K562 (cell line): ENCODE results near the gene TTBK2. TPM values are rescaled to one million over a fixed set of nuclear protein-coding genes. Genes with fewer than 3 reads are reported as not detected.

Experiments used
- ATAC-seq: fragments of 200-7000 bp; cut with Tn5 transposase; 3 replicates; pipeline ENCODE4 v1.9.1; 2020; ENCODE audit warnings: moderate library complexity
- BruUV-seq: library from RNA; stranded (reverse); fragments of 400-500 nt; replicated peaks from 2 replicates; lab custom pipeline; 2021; lab: Mats Ljungman, UMichigan
- CTCF ChIA-PET: fragments of 300-600 bp; formaldehyde crosslinking; extraction: SDS; loops from one replicate; lab custom pipeline; 2021; ENCODE audit warnings: low intra/inter-chr PET ratio; lab: Yijun Ruan, JAX
- POLR2A ChIA-PET: fragments of 300-600, 350-650 bp; sonication (Branson Sonifier 250); formaldehyde crosslinking; extraction: SDS; loops from one replicate; lab custom pipeline; 2021; ENCODE audit warnings: antibody characterized with exemption, inconsistent platforms; lab: Yijun Ruan, JAX
- DNase-seq, 4 experiments: peaks; one replicate each; pipeline versions ENCODE4 v3.0.0 to v3.0.0-alpha.2; 2011 to 2018; ENCODE audit warnings: low spot score in 3 of 4, mixed read lengths in 3 of 4; ENCODE audit errors: extremely low read depth in 1 of 4
- FAIRE-seq: peaks from 2 replicates; lab custom pipeline; 2011; peaks lifted over from hg19 to GRCh38; lab: Jason Lieb, UNC
- H2AFZ ChIP-seq: 2 replicates; pipeline ENCODE4 v1.6.0; 2011; ENCODE audit warnings: low read depth, low read length, control low read depth, inconsistent platforms
- H3K27ac ChIP-seq: fragments of 200-600 bp; 3 replicates; pipeline ENCODE4 v1.8.0; 2011; ENCODE audit warnings: low read depth, mild to moderate bottlenecking, control low read depth, inconsistent platforms, low read length, moderate library complexity, mixed read lengths; ENCODE audit errors: extremely low read depth
- H3K27me3 ChIP-seq, 2 experiments: fragments of 300-600 bp in 1 of 2; 2 replicates in 1 of 2; 3 replicates in 1 of 2; pipeline versions ENCODE4 v1.6.0 to v1.8.0; 2011; ENCODE audit warnings: inconsistent platforms in 2 of 2, low read length in 2 of 2, mild to moderate bottlenecking in 1 of 2, mixed read lengths in 1 of 2, moderate library complexity in 1 of 2; ENCODE audit not compliant: control insufficient read depth in 2 of 2, insufficient read depth in 2 of 2
- H3K36me3 ChIP-seq: fragments of 300-600 bp; 3 replicates; pipeline ENCODE4 v1.8.0; 2011; ENCODE audit warnings: mild to moderate bottlenecking, low read length, inconsistent platforms; ENCODE audit not compliant: control insufficient read depth, insufficient read depth
- H3K4me1 ChIP-seq, 2 experiments: fragments of 200-600 bp in 1 of 2; replicated peaks in 1 of 2; 2 replicates in 1 of 2; 3 replicates in 1 of 2; pipeline versions ENCODE4 v1.5.1 to v1.8.0; 2011; ENCODE audit warnings: inconsistent platforms in 2 of 2, low read length in 2 of 2, mild to moderate bottlenecking in 1 of 2, mixed read lengths in 1 of 2, moderate library complexity in 1 of 2; ENCODE audit not compliant: control insufficient read depth in 2 of 2, insufficient read depth in 2 of 2
- H3K4me2 ChIP-seq: 2 replicates; pipeline ENCODE4 v1.6.1; 2011; ENCODE audit warnings: low read length, control low read depth, inconsistent platforms, mixed read lengths; ENCODE audit not compliant: insufficient read depth
- H3K4me3 ChIP-seq: fragments of 200-600 bp; sonication (generic), shearing (Covaris generic); 2 replicates; pipeline ENCODE4 v1.5.1; 2016; ENCODE audit warnings: control low read depth, inconsistent platforms
- H3K79me2 ChIP-seq: fragments of 200-600 bp; 3 replicates; pipeline ENCODE4 v1.8.0; 2011; ENCODE audit warnings: low read length, inconsistent platforms; ENCODE audit not compliant: control insufficient read depth, insufficient read depth
- H3K9ac ChIP-seq, 2 experiments: 2 replicates each; pipeline versions ENCODE4 v1.6.0 to v1.6.1; 2011; ENCODE audit warnings: low read depth in 2 of 2, low read length in 2 of 2, control low read depth in 1 of 2, inconsistent platforms in 1 of 2, mild to moderate bottlenecking in 1 of 2, mixed read lengths in 1 of 2; ENCODE audit not compliant: insufficient read depth in 1 of 2
- H3K9me1 ChIP-seq: one replicate; pipeline ENCODE4 v1.6.0; 2011; ENCODE audit warnings: inconsistent platforms, mild to moderate bottlenecking, low read length, moderate library complexity; ENCODE audit not compliant: control insufficient read depth, insufficient read depth
- H3K9me3 ChIP-seq: replicated peaks from 2 replicates; pipeline ENCODE4 v1.5.1; 2011; ENCODE audit warnings: low read depth, low read length, inconsistent platforms; ENCODE audit not compliant: control insufficient read depth, insufficient read depth
- H4K20me1 ChIP-seq: replicated peaks from 2 replicates; pipeline ENCODE4 v1.6.1; 2011; ENCODE audit warnings: low read length, inconsistent platforms, mixed read lengths; ENCODE audit not compliant: control insufficient read depth, insufficient read depth
- ATF1 ChIP-seq, 2 experiments: fragments of 450-650 bp in 1 of 2; IDR thresholded peaks; 2 replicates each; pipeline ENCODE4 v1.6.1; 2016; ENCODE audit warnings: missing compliant biosample characterization in 1 of 2, missing genetic modification characterization in 1 of 2
- BCL6 ChIP-seq: fragments of 250-450 bp; sonication (Bioruptor Pico); IDR thresholded peaks from 2 replicates; pipeline ENCODE4 v1.4.0; 2020
- BRD4 ChIP-seq: fragments of 200-600 bp; sonication (generic); IDR thresholded peaks from 2 replicates; pipeline ENCODE4 v1.6.1; 2017; ENCODE audit warnings: inconsistent platforms
- DACH1 ChIP-seq: fragments of 450-650 bp; IDR thresholded peaks from 2 replicates; pipeline ENCODE4 v1.6.1; 2018; ENCODE audit not compliant: partially characterized antibody
- NKRF ChIP-seq: fragments of 450-650 bp; IDR thresholded peaks from 2 replicates; pipeline ENCODE4 v1.6.1; 2016; ENCODE audit warnings: borderline replicate concordance
- ZNF384 ChIP-seq: IDR thresholded peaks from 2 replicates; pipeline ENCODE4 v1.6.1; 2012; ENCODE audit warnings: low read depth, low read length, improper control_type of control experiment
- WGBS: fragments of 100-300 bp; shearing (Covaris generic); methylation state at CpG from one replicate; pipeline ENCODE4 v1.1.6; 2016; ENCODE audit warnings: low coverage, mixed read lengths; ENCODE audit not compliant: insufficient coverage; ENCODE audit errors: missing lambda C conversion rate; 5-methylcytosine and 5-hydroxymethylcytosine counted together
- in situ Hi-C: fragments of 300-500 bp; cut with MboI; formaldehyde crosslinking; loops from 4 replicates; pipeline ENCODE4 v1.15.0; 2018; ENCODE audit warnings: inconsistent platforms, mixed read lengths
- intact Hi-C: fragments of 100-400 bp; cut with micrococcal nuclease; formaldehyde crosslinking; loops from 2 replicates; pipeline ENCODE4 v1.14.2; 2022
- polyA plus RNA-seq, 8 experiments: library from polyadenylated mRNA; depleted of rRNA in 4 of 8; stranded (reverse) in 5 of 8; unstranded in 3 of 8; fragments of >200 nt; fragmentation: Nextera tagmentation in 2 of 8; fragmentation: Illumina TruSeq in 1 of 8; extraction: Ambion mirVana in 2 of 8; extraction: Trizol in 1 of 8; gene quantifications; 2 replicates each; pipeline versions ENCODE4 v1.2.1 to v1.2.3, GENCODE V29; 2011 to 2014; ENCODE audit warnings: inconsistent platforms in 1 of 8, missing spikeins in 1 of 8
- total RNA-seq, 7 experiments: library from RNA; depleted of rRNA in 6 of 7; stranded (reverse); fragments of >200 nt in 6 of 7; fragmentation: Illumina TruSeq in 2 of 7; extraction: Trizol in 2 of 7; gene quantifications; 2 replicates each; pipeline versions ENCODE4 v1.2.1 to v1.2.3, GENCODE V29; 2011 to 2021; ENCODE audit warnings: low replicate concordance in 1 of 7

The TTBK2 gene
- total and polyA plus RNA-seq, 9 of the 15 experiments (the other 6 are each of a cell fraction or from before 2014, with no cell fraction given), result 0.89 to 8.0 (median 4.8) TPM

GRCh38 chr15:42786978-42787377, 133.6 kb downstream of the TTBK2 start:
- CTCF ChIA-PET, result no interaction called here
- H3K27ac ChIP-seq, result no peak overlapping the region
- 25% methylated on average over 5 of the region's 5 CpGs for WGBS
- no peak for DNase-seq
- no peak for TF ChIP-seq ZNF384
- TF ChIP-seq NKRF, result no peak
- no peak for TF ChIP-seq ATF1 (CRISPR knock-in tag; IDR thresholded peaks at IDR 0.05)
- TF ChIP-seq ATF1 (tag; IDR thresholded peaks at IDR 0.05), result no peak
- TF ChIP-seq BCL6 (CRISPR knock-in tag), result no peak
- TF ChIP-seq DACH1, result no peak
- no peak for TF ChIP-seq BRD4
- H3K4me1 ChIP-seq, result no peaks in the 10 kb centered on the region
- no peak overlapping the region for H3K9ac ChIP-seq
- no peaks in the 10 kb centered on the region for H3K9me3 ChIP-seq
- FAIRE-seq, result no peak
- no TSS peak for BruUV-seq
- H3K79me2 ChIP-seq, result no peaks in the 10 kb centered on the region
- peaks cover 7% of the 10 kb centered on the region; the same call in 1 of the 3 replicates for H3K36me3 ChIP-seq
- no peaks in the 10 kb centered on the region for H3K9me1 ChIP-seq
- H2AFZ ChIP-seq, result no peak overlapping the region
- in situ Hi-C loops, result no loop called here
- intact Hi-C loops, result no loop called here
- ATAC-seq, result no peak
- H4K20me1 ChIP-seq, result no peaks in the 10 kb centered on the region
- POLR2A ChIA-PET, result interaction anchor here (1.0 kb wide), 1 partner anchor 11 kb away, joined by 5 read pairs; no protein-coding TSS in a partner anchor
- no peak overlapping the region for H3K4me3 ChIP-seq
- no peak overlapping the region for H3K4me2 ChIP-seq
- H3K27me3 ChIP-seq, result no peaks in the 10 kb centered on the region
